A549 (cell line): Measurements from ENCODE around the gene RIPK4. TPM values are rescaled to one million over a fixed set of nuclear protein-coding genes. Genes with fewer than 3 reads are reported as not detected.

Experiments used
- ATAC-seq, 2 experiments: fragments of 200-7000 bp in 1 of 2; fragments of >200 bp in 1 of 2; cut with Nextera tagmentation in 1 of 2; cut with Tn5 transposase in 1 of 2; 3 replicates each; pipeline versions ENCODE4 v1.8.0 to v1.9.1; 2018 to 2020; ENCODE audit warnings: mild to moderate bottlenecking in 1 of 2, moderate library complexity in 1 of 2
- CTCF ChIA-PET: fragments of 300-600 bp; sonication (Branson Sonifier 250); formaldehyde crosslinking; extraction: SDS; loops from one replicate; lab custom pipeline; 2021; ENCODE audit warnings: antibody characterized with exemption, inconsistent platforms; lab: Yijun Ruan, JAX
- POLR2A ChIA-PET: fragments of 350-600 bp; formaldehyde crosslinking; extraction: SDS; loops from one replicate; lab custom pipeline; 2021; ENCODE audit warnings: antibody characterized with exemption, inconsistent platforms; lab: Yijun Ruan, JAX
- DNase-seq, 2 experiments: peaks; one replicate each; pipeline versions ENCODE4 v3.0.0 to v3.0.0-alpha.2; 2011 to 2016; ENCODE audit warnings: low read depth in 1 of 2, low spot score in 1 of 2
- FAIRE-seq: peaks from 2 replicates; lab custom pipeline; 2011; peaks lifted over from hg19 to GRCh38; lab: Jason Lieb, UNC
- H3K27ac ChIP-seq, 2 experiments: fragments of >200 bp; sonication (Bioruptor Twin); formaldehyde crosslinking; 3 replicates each; pipeline ENCODE4 v1.5.1; 2016 to 2017
- H3K4me1 ChIP-seq: fragments of >200 bp; sonication (Bioruptor Twin); formaldehyde crosslinking; 3 replicates; pipeline ENCODE4 v1.6.1; 2016
- H3K4me2 ChIP-seq: fragments of >200 bp; sonication (Bioruptor Twin); formaldehyde crosslinking; 3 replicates; pipeline ENCODE4 v1.6.1; 2016
- H3K4me3 ChIP-seq: fragments of >200 bp; sonication (Bioruptor Twin); formaldehyde crosslinking; 3 replicates; pipeline ENCODE4 v1.5.1; 2016
- H3K9me3 ChIP-seq: fragments of >200 bp; sonication (Bioruptor Twin); formaldehyde crosslinking; 3 replicates; pipeline ENCODE4 v1.6.1; 2016
- ATOH8 ChIP-seq: fragments of 250-450 bp; sonication (Bioruptor Pico); IDR thresholded peaks from 2 replicates; pipeline ENCODE4 v1.5.0; 2020; ENCODE audit warnings: low read depth, mild to moderate bottlenecking, moderate library complexity
- CEBPB ChIP-seq, 2 experiments: fragments of >200 bp in 1 of 2; sonication (Bioruptor Twin) in 1 of 2; formaldehyde crosslinking in 1 of 2; IDR thresholded peaks; 2 replicates each; pipeline ENCODE4 v1.6.1; 2012 to 2016
- EP300 ChIP-seq, 2 experiments: fragments of >200 bp; sonication (Bioruptor Twin); formaldehyde crosslinking; IDR thresholded peaks; 2 replicates in 1 of 2; 3 replicates in 1 of 2; pipeline ENCODE4 v1.6.1; 2016 to 2017
- HDAC2 ChIP-seq: fragments of 200-600 bp; sonication (generic); IDR thresholded peaks from 2 replicates; pipeline ENCODE4 v1.6.1; 2016
- HEYL ChIP-seq: fragments of 250-450 bp; sonication (Bioruptor Pico); IDR thresholded peaks from 2 replicates; pipeline ENCODE4 v1.8.0; 2021; ENCODE audit warnings: mild to moderate bottlenecking, moderate library complexity
- HOXB13 ChIP-seq: fragments of 250-450 bp; sonication (Bioruptor Pico); IDR thresholded peaks from 2 replicates; pipeline ENCODE4 v1.5.0; 2020; ENCODE audit warnings: low read depth, mild to moderate bottlenecking, moderate library complexity
- KDM1A ChIP-seq: fragments of 200-600 bp; sonication (generic); IDR thresholded peaks from 2 replicates; pipeline ENCODE4 v1.6.1; 2016; ENCODE audit warnings: low read depth, mild to moderate bottlenecking
- MAFK ChIP-seq: fragments of 450-650 bp; IDR thresholded peaks from 2 replicates; pipeline ENCODE4 v1.6.1; 2014; ENCODE audit not compliant: partially characterized antibody
- MAZ ChIP-seq: fragments of 150-350 bp; IDR thresholded peaks from 2 replicates; pipeline ENCODE4 v1.6.1; 2014; ENCODE audit warnings: antibody characterized with exemption, low read depth, low read length, borderline replicate concordance
- NFE2L2 ChIP-seq: fragments of 150-350 bp; conservative IDR thresholded peaks from 2 replicates; pipeline ENCODE4 v1.6.1; 2014; ENCODE audit warnings: low read length
- RAD21 ChIP-seq, 2 experiments: fragments of >200 bp in 1 of 2; sonication (Bioruptor Twin) in 1 of 2; formaldehyde crosslinking in 1 of 2; IDR thresholded peaks in 1 of 2; conservative IDR thresholded peaks in 1 of 2; 2 replicates in 1 of 2; 3 replicates in 1 of 2; pipeline ENCODE4 v1.6.1; 2012 to 2018; ENCODE audit warnings: inconsistent platforms in 1 of 2
- RARB ChIP-seq: fragments of 250-450 bp; sonication (Bioruptor Pico); IDR thresholded peaks from 2 replicates; pipeline ENCODE4 v1.8.0; 2021; ENCODE audit warnings: mild to moderate bottlenecking, moderate library complexity
- RCOR1 ChIP-seq: fragments of 150-350 bp; IDR thresholded peaks from 2 replicates; pipeline ENCODE4 v1.6.1; 2014; ENCODE audit warnings: antibody characterized with exemption, low read length, low read depth
- RNF2 ChIP-seq: fragments of 200-600 bp; sonication (generic); IDR thresholded peaks from 2 replicates; pipeline ENCODE4 v1.6.1; 2016; ENCODE audit warnings: low read depth, mild to moderate bottlenecking, antibody characterized with exemption, moderate library complexity, borderline replicate concordance
- SMC3 ChIP-seq: fragments of >200 bp; sonication (Bioruptor Twin); formaldehyde crosslinking; IDR thresholded peaks from 3 replicates; pipeline ENCODE4 v1.6.1; 2018; ENCODE audit warnings: inconsistent platforms
- SREBF2 ChIP-seq: fragments of 450-650 bp; IDR thresholded peaks from 2 replicates; pipeline ENCODE4 v1.6.1; 2014; ENCODE audit warnings: mild to moderate bottlenecking, moderate library complexity
- ZC3H11A ChIP-seq: fragments of 450-650 bp; IDR thresholded peaks from 2 replicates; pipeline ENCODE4 v1.6.1; 2014; ENCODE audit warnings: antibody characterized with exemption, mild to moderate bottlenecking
- ZFP36 ChIP-seq: fragments of 450-650 bp; IDR thresholded peaks from 2 replicates; pipeline ENCODE4 v1.6.1; 2014; ENCODE audit warnings: borderline replicate concordance; ENCODE audit not compliant: partially characterized antibody
- ZNF302 ChIP-seq: fragments of 250-450 bp; sonication (Bioruptor Pico); IDR thresholded peaks from 2 replicates; pipeline ENCODE4 v1.9.0; 2021; ENCODE audit warnings: inconsistent platforms, mild to moderate bottlenecking, moderate library complexity
- WGBS: methylation state at CpG from one replicate; pipeline ENCODE4 v1.1.6; 2017; ENCODE audit errors: missing lambda C conversion rate; 5-methylcytosine and 5-hydroxymethylcytosine counted together
- polyA plus RNA-seq, 4 experiments: library from polyadenylated mRNA; depleted of rRNA in 3 of 4; stranded (reverse); fragments of >200 nt; fragmentation: RNase III in 1 of 4; extraction: RNeasy Plus Mini Kit Qiagen cat#74134 plus additional on column Dnase treatment in 1 of 4; gene quantifications; 2 replicates in 3 of 4; 3 replicates in 1 of 4; pipeline ENCODE4 v1.2.3, GENCODE V29; 2011 to 2017
- TF ChIP-seq, protein P1 (sequence below): IDR thresholded peaks from 2 replicates; pipeline ENCODE4 v1.6.1; 2012; ENCODE audit warnings: low read depth, borderline replicate concordance
- TF ChIP-seq, protein P2 (sequence below): IDR thresholded peaks from 2 replicates; pipeline ENCODE4 v1.6.1; 2012
- TF ChIP-seq, protein P3 (sequence below): fragments of 450-650 bp; IDR thresholded peaks from 2 replicates; pipeline ENCODE4 v1.6.1; 2014; ENCODE audit warnings: antibody characterized with exemption
- TF ChIP-seq, protein P4 (sequence below): fragments of >200 bp; sonication (Bioruptor Twin); formaldehyde crosslinking; IDR thresholded peaks from 2 replicates; pipeline ENCODE4 v1.6.1; 2016
- TF ChIP-seq, protein P5 (sequence below): fragments of 250-450 bp; sonication (Bioruptor Pico); IDR thresholded peaks from 2 replicates; pipeline ENCODE4 v1.5.0; 2021; ENCODE audit warnings: mild to moderate bottlenecking, moderate library complexity, borderline replicate concordance

Gene RIPK4
- polyA plus RNA-seq, 2 of the 4 experiments (the other 2 are of a cell fraction) = 3.0 to 5.7 TPM

DNA sequence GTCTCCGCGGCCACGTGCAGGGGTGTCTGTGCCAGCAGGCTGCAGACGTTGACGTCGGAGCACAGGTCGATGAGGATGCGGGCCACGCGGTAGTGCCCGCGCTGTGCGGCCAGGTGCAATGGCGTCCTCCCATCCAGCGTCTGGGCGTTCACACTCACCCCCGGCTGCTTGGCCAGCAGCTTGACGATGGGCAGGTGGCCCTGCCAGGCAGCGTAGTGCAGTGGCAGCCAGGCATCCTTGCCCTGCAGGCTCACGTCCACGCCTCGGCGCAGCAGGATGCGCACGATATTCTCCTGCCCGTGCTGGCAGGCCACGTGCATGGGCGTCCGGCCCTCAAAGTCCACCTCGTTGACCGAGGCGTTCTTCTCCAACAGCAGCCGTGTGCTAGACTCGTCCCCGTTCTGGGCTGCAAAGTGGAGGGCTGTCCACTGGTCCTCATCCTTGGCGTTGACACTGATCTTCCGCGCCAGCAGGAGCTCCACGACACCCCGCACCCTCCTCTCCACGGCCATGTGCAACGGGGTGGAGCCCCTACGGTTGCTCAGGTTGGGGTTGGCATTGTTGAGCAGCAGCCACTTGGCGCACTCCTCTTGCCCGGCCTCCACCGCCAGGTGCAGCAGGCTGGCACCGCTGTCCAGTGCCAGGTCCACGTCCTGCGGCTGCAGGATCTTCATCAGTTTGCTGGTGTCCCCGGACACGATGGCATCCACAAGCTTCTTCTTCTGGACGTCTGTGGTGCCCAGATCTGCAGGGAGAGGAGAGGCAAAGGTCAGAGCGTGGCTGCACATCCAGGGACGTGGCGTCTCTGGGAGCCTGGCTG lies 25.4 kb downstream of the RIPK4 start:
- FAIRE-seq (no peak), ATAC-seq (no peak), DNase-seq (no peak)
- TF ChIP-seq, protein P1, sequence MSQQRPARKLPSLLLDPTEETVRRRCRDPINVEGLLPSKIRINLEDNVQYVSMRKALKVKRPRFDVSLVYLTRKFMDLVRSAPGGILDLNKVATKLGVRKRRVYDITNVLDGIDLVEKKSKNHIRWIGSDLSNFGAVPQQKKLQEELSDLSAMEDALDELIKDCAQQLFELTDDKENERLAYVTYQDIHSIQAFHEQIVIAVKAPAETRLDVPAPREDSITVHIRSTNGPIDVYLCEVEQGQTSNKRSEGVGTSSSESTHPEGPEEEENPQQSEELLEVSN = no peak
- no peak for TF ChIP-seq RAD21 (conservative IDR thresholded peaks at IDR 0.05 in 1 of 2, IDR thresholded peaks at IDR 0.05 in 1 of 2)
- no peak for TF ChIP-seq HEYL (CRISPR knock-in tag)
- TF ChIP-seq KDM1A = no peak
- TF ChIP-seq RCOR1 = no peak
- TF ChIP-seq ATOH8 (CRISPR knock-in tag) = no peak
- no peak for TF ChIP-seq ZFP36
- no peak for TF ChIP-seq NFE2L2
- no peak for TF ChIP-seq CEBPB (IDR thresholded peaks at IDR 0.05)
- no peak for TF ChIP-seq EP300 (IDR thresholded peaks at IDR 0.05)
- H3K9me3 ChIP-seq = peaks cover 21% of the 10 kb centered on the region
- no peak overlapping the region for H3K4me2 ChIP-seq
- ChIA-PET POLR2A (no interaction called here), CTCF (no interaction called here)
- H3K4me1 ChIP-seq = no peaks in the 10 kb centered on the region
- no peak overlapping the region for H3K4me3 ChIP-seq
- over 99% methylated on average over 34 of the region's 55 CpGs for WGBS
- no peak overlapping the region for H3K27ac ChIP-seq

- Histone ChIP-seq H3K27ac (no peak overlapping the region), H3K9me3 (peaks cover 21% of the 10 kb centered on the region), H3K4me2 (no peak overlapping the region), H3K4me1 (no peaks in the 10 kb centered on the region), H3K4me3 (no peak overlapping the region)
- CTCF ChIA-PET = interaction anchor here (1.5 kb wide), 1 partner anchor 128 kb away, joined by 4 read pairs; no protein-coding TSS in a partner anchor
- POLR2A ChIA-PET = no interaction called here
- FAIRE-seq = no peak
- WGBS = 99% methylated on average over 13 of the region's 41 CpGs
- no peak for ATAC-seq
- DNase-seq = no peak
- TF ChIP-seq SMC3 (no peak), MAFK (no peak), CEBPB (IDR thresholded peaks at IDR 0.05) (no peak), NFE2L2 (no peak), RARB (CRISPR knock-in tag) (no peak), ATOH8 (CRISPR knock-in tag) (no peak), MAZ (no peak), HOXB13 (CRISPR knock-in tag) (no peak), ZNF302 (CRISPR knock-in tag) (no peak), HDAC2 (no peak), EP300 (IDR thresholded peaks at IDR 0.05) (no peak), SREBF2 (no peak), ZC3H11A (no peak), RCOR1 (no peak), RNF2 (no peak)
- TF ChIP-seq, protein P1 = no peak
- TF ChIP-seq, protein P2, sequence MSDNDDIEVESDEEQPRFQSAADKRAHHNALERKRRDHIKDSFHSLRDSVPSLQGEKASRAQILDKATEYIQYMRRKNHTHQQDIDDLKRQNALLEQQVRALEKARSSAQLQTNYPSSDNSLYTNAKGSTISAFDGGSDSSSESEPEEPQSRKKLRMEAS = no peak
- TF ChIP-seq, protein P3, sequence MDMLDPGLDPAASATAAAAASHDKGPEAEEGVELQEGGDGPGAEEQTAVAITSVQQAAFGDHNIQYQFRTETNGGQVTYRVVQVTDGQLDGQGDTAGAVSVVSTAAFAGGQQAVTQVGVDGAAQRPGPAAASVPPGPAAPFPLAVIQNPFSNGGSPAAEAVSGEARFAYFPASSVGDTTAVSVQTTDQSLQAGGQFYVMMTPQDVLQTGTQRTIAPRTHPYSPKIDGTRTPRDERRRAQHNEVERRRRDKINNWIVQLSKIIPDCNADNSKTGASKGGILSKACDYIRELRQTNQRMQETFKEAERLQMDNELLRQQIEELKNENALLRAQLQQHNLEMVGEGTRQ = no peak
- TF ChIP-seq, protein P4, sequence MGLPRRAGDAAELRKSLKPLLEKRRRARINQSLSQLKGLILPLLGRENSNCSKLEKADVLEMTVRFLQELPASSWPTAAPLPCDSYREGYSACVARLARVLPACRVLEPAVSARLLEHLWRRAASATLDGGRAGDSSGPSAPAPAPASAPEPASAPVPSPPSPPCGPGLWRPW = no peak
- TF ChIP-seq, protein P5, sequence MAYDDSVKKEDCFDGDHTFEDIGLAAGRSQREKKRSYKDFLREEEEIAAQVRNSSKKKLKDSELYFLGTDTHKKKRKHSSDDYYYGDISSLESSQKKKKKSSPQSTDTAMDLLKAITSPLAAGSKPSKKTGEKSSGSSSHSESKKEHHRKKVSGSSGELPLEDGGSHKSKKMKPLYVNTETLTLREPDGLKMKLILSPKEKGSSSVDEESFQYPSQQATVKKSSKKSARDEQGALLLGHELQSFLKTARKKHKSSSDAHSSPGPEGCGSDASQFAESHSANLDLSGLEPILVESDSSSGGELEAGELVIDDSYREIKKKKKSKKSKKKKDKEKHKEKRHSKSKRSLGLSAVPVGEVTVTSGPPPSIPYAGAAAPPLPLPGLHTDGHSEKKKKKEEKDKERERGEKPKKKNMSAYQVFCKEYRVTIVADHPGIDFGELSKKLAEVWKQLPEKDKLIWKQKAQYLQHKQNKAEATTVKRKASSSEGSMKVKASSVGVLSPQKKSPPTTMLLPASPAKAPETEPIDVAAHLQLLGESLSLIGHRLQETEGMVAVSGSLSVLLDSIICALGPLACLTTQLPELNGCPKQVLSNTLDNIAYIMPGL (CRISPR knock-in tag) = no peak
Observed at GRCh38 chr21:41740604-41741252, 26.1 kb downstream of the RIPK4 start.
